AG08395 (cell line): ENCODE measurements around the gene KRTAP12-1.

Experiments
- DNase-seq: peaks from one replicate; pipeline ENCODE4 v3.0.0; 2012; ENCODE audit warnings: mixed read lengths, low spot score

Gene KRTAP12-1

GRCh38 chr21:44711327-44712202 is 29.6 kb upstream of the KRTAP12-1 start, which contains the start of gene TSPEAR:
Gene TSPEAR (minus strand): TSS chr21:44711572. CDS start chr21:44711514, 58 bp downstream.
- DNase-seq = no peak

GRCh38 chr21:44710756-44711326 is 28.9 kb upstream of the KRTAP12-1 start:
- no peak for DNase-seq

GRCh38 chr21:44710294-44710665 is 28.3 kb upstream of the KRTAP12-1 start:
- DNase-seq = no peak

- no peak for DNase-seq
These were observed 27.7 kb upstream of the KRTAP12-1 start for GRCh38 chr21:44709426-44710293.

- DNase-seq = no peak
These were observed 27.0 kb upstream of the KRTAP12-1 start for GRCh38 chr21:44708866-44709425.

GRCh38 chr21:44708213-44708865 is 26.4 kb upstream of the KRTAP12-1 start:
- no peak for DNase-seq

- DNase-seq = no peak
These were observed 25.0 kb upstream of the KRTAP12-1 start for GRCh38 chr21:44706706-44707581.

GRCh38 chr21:44706026-44706705 is 24.2 kb upstream of the KRTAP12-1 start:
- no peak for DNase-seq

- no peak for DNase-seq
These were observed 22.7 kb upstream of the KRTAP12-1 start for GRCh38 chr21:44704636-44705001.

- DNase-seq = no peak
These were observed 22.0 kb upstream of the KRTAP12-1 start for GRCh38 chr21:44703731-44704635.

- DNase-seq = no peak
These were observed 21.2 kb upstream of the KRTAP12-1 start for GRCh38 chr21:44702973-44703730.

- no peak for DNase-seq
These were observed 20.4 kb upstream of the KRTAP12-1 start for GRCh38 chr21:44702111-44702972.

- no peak for DNase-seq
These were observed 19.6 kb upstream of the KRTAP12-1 start for GRCh38 chr21:44701541-44701940.

GRCh38 chr21:44701023-44701400 is 19.0 kb upstream of the KRTAP12-1 start:
- DNase-seq = no peak

- DNase-seq = no peak
These were observed 18.4 kb upstream of the KRTAP12-1 start for GRCh38 chr21:44700101-44701022.

GRCh38 chr21:44699502-44700001 is 17.6 kb upstream of the KRTAP12-1 start:
- DNase-seq = no peak
